ENCODE results near the gene GBF1.

Gene GBF1

DNA sequence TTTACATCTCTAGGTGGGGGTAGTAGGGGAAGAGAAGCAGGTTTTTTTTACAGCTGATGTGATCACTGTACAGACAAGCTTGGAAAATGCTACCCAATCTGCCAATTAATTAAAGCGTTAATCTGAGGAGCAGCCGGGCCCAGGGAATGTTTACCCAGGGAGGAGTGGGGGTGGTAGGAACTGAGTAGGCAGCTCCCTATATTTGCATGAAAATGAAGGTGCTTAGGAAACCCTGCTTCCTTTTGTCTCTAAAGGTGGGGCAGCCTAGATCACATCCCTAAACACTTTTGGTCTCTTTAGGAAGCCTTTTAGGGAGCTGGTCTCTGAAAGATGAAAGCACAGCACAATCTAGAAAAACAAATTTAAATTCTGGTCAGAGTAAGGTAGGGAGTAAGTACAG lies 97.1 kb downstream of the GBF1 start:
- Histone ChIP-seq H3K27ac (replicated peaks) (no peak overlapping the region), H3K27me3 (ENCODE audit: insufficient read depth, poor library complexity, severe bottlenecking) (no peaks in the 10 kb centered on the region), H3K4me3 (replicated peaks; ENCODE audit: insufficient read depth, low read length) (no peak overlapping the region)
- DNase-seq (ENCODE audit: low read depth in 1 of 2, low spot score in 1 of 2) = no peak
- TF ChIP-seq GABPA (IDR thresholded peaks at IDR 0.05; ENCODE audit: low read depth) (no peak), SPI1 (IDR thresholded peaks at IDR 0.05; ENCODE audit: borderline replicate concordance, low read depth) (no peak), POLR2AphosphoS5 (IDR thresholded peaks at IDR 0.05; ENCODE audit: low read depth) (no peak)
- TF ChIP-seq, protein P1, sequence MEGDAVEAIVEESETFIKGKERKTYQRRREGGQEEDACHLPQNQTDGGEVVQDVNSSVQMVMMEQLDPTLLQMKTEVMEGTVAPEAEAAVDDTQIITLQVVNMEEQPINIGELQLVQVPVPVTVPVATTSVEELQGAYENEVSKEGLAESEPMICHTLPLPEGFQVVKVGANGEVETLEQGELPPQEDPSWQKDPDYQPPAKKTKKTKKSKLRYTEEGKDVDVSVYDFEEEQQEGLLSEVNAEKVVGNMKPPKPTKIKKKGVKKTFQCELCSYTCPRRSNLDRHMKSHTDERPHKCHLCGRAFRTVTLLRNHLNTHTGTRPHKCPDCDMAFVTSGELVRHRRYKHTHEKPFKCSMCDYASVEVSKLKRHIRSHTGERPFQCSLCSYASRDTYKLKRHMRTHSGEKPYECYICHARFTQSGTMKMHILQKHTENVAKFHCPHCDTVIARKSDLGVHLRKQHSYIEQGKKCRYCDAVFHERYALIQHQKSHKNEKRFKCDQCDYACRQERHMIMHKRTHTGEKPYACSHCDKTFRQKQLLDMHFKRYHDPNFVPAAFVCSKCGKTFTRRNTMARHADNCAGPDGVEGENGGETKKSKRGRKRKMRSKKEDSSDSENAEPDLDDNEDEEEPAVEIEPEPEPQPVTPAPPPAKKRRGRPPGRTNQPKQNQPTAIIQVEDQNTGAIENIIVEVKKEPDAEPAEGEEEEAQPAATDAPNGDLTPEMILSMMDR (IDR thresholded peaks at IDR 0.05; ENCODE audit: insufficient read depth, low read length) = no peak
- TF ChIP-seq, protein P2, sequence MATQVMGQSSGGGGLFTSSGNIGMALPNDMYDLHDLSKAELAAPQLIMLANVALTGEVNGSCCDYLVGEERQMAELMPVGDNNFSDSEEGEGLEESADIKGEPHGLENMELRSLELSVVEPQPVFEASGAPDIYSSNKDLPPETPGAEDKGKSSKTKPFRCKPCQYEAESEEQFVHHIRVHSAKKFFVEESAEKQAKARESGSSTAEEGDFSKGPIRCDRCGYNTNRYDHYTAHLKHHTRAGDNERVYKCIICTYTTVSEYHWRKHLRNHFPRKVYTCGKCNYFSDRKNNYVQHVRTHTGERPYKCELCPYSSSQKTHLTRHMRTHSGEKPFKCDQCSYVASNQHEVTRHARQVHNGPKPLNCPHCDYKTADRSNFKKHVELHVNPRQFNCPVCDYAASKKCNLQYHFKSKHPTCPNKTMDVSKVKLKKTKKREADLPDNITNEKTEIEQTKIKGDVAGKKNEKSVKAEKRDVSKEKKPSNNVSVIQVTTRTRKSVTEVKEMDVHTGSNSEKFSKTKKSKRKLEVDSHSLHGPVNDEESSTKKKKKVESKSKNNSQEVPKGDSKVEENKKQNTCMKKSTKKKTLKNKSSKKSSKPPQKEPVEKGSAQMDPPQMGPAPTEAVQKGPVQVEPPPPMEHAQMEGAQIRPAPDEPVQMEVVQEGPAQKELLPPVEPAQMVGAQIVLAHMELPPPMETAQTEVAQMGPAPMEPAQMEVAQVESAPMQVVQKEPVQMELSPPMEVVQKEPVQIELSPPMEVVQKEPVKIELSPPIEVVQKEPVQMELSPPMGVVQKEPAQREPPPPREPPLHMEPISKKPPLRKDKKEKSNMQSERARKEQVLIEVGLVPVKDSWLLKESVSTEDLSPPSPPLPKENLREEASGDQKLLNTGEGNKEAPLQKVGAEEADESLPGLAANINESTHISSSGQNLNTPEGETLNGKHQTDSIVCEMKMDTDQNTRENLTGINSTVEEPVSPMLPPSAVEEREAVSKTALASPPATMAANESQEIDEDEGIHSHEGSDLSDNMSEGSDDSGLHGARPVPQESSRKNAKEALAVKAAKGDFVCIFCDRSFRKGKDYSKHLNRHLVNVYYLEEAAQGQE (IDR thresholded peaks at IDR 0.05; ENCODE audit: insufficient replicate concordance, low read depth) = no peak

DNA sequence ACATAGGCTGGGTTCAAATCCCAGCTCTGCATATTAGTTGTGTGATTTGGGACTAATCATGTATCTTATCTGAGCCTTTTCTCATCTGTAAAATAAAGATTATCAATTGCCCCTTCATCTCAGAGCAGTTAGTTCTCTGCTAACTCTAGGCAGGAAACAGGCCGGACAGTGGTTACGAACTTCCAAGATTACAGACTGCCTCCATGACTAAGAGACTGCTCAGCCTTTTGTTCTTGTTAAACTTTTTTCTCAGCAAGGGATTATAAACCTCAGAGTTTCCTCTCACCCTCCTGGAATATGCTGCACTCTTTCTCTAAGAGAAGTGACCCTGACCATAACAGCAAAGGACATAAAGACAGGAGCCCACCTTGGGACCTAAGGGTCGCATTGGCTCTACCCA lies 97.6 kb downstream of the GBF1 start:
- Histone ChIP-seq H3K27me3 (ENCODE audit: insufficient read depth, poor library complexity, severe bottlenecking) (no peaks in the 10 kb centered on the region), H3K4me3 (replicated peaks; ENCODE audit: insufficient read depth, low read length) (no peak overlapping the region), H3K27ac (replicated peaks) (no peak overlapping the region)
- TF ChIP-seq POLR2AphosphoS5 (IDR thresholded peaks at IDR 0.05; ENCODE audit: low read depth) (no peak), GABPA (IDR thresholded peaks at IDR 0.05; ENCODE audit: low read depth) (no peak), SPI1 (IDR thresholded peaks at IDR 0.05; ENCODE audit: borderline replicate concordance, low read depth) (no peak)
- TF ChIP-seq, protein P2 (IDR thresholded peaks at IDR 0.05; ENCODE audit: insufficient replicate concordance, low read depth) = no peak
- TF ChIP-seq, protein P1 (IDR thresholded peaks at IDR 0.05; ENCODE audit: insufficient read depth, low read length) = no peak
- DNase-seq (ENCODE audit: low read depth in 1 of 2, low spot score in 1 of 2) = no peak

DNA sequence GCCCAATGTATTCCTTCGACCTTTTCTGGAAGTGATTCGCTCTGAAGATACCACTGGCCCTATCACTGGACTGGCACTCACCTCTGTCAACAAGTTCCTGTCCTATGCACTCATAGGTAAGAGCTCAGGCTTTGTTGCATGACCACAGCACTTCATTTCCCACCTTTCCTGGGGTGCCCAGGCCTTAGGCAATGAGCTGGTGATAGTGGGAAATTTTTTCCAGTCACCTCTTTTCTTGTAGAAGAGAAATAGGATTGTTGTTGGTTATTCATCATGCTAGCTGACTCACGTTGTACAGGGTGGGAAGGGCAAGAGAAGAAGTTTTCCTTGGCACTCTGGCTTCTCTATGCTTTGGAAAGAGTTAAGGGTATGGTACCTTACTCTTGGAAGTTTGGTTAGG lies 98.7 kb downstream of the GBF1 start:
- H3K27me3 ChIP-seq (ENCODE audit: insufficient read depth, poor library complexity, severe bottlenecking) = no peaks in the 10 kb centered on the region
- no peak for DNase-seq (ENCODE audit: low read depth in 1 of 2, low spot score in 1 of 2)
- H3K4me3 ChIP-seq (replicated peaks; ENCODE audit: insufficient read depth, low read length) = no peak overlapping the region
- TF ChIP-seq, protein P2 (IDR thresholded peaks at IDR 0.05; ENCODE audit: insufficient replicate concordance, low read depth) = no peak
- TF ChIP-seq POLR2AphosphoS5 (IDR thresholded peaks at IDR 0.05; ENCODE audit: low read depth) (no peak), SPI1 (IDR thresholded peaks at IDR 0.05; ENCODE audit: borderline replicate concordance, low read depth) (no peak), GABPA (IDR thresholded peaks at IDR 0.05; ENCODE audit: low read depth) (no peak)
- TF ChIP-seq, protein P1 (IDR thresholded peaks at IDR 0.05; ENCODE audit: insufficient read depth, low read length) = no peak
- no peak overlapping the region for H3K27ac ChIP-seq (replicated peaks)
